Breast epithelium (tissue), 3 donors: ENCODE data around the gene SLC35E4.

Experiments
- CTCF ChIP-seq, 3 donors: fragments of 450-650 bp; IDR thresholded peaks; one replicate each; pipeline ENCODE4 v1.5.1; 2016 to 2017; ENCODE audit warnings: antibody characterized with exemption in 3 of 3, mild to moderate bottlenecking in 3 of 3, moderate library complexity in 3 of 3
- POLR2A ChIP-seq: fragments of 450-650 bp; IDR thresholded peaks from one replicate; pipeline ENCODE4 v1.6.1; 2016; ENCODE audit warnings: antibody characterized with exemption, mild to moderate bottlenecking, moderate library complexity

- no peak for TF ChIP-seq CTCF (IDR thresholded peaks at IDR 0.05)
- no peak for TF ChIP-seq POLR2A
These were observed 31.8 kb upstream of the SLC35E4 start for GRCh38 chr22:30603801-30604200.
